ENCODE data around the gene PRSS1.
"Not testable (repeated sequence)": the region's sequence is repeated elsewhere in the genome, so short reads cannot be mapped to it uniquely, and the experiment has no call there.

Gene PRSS1

DNA sequence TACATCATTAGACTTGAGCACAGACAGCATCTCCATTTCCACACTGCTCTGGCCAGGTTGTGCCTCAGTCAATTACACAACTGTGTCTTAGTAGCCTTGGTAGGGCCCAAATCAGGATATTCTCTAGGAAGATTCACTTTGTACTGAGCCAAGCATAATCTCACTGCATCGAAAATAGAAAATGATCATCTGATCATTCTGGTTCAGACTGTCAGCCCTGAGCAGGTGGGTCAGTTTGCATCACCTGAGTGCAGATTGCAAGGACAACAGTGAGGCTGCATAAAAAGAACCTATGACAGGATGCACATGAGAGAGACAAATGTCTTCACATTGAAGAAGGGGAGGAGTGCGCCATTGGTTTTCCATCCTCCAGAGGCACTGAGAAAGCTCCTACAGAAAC is 862 bp upstream of the PRSS1 start:
- DNase-seq (ENCODE audit: low read depth): not testable (repeated sequence)

DNA sequence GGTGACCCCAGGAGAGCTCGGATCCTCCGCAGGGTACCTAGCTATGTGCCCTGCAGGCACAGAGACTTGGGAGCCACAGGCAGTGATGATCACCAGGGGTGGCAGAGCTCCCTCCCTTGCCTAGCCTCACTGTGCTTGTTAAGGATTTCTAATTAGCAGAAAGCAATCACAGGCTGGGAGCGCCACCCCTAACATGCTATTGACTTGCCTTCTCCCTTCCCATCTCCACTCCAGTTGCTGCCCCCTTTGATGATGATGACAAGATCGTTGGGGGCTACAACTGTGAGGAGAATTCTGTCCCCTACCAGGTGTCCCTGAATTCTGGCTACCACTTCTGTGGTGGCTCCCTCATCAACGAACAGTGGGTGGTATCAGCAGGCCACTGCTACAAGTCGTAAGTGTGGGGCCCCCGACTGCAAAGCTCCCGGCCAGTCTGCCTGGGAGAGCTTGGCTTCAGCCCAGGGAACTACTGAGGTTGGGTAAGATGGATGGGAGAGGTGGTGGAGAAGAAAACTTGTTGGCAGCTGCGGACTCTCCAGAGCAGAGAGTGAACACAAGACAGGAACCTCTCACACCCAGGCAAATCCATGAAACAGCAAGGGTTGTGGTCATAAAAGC is 1.2 kb downstream of the PRSS1 start:
- no peak for DNase-seq (ENCODE audit: low read depth)

DNA sequence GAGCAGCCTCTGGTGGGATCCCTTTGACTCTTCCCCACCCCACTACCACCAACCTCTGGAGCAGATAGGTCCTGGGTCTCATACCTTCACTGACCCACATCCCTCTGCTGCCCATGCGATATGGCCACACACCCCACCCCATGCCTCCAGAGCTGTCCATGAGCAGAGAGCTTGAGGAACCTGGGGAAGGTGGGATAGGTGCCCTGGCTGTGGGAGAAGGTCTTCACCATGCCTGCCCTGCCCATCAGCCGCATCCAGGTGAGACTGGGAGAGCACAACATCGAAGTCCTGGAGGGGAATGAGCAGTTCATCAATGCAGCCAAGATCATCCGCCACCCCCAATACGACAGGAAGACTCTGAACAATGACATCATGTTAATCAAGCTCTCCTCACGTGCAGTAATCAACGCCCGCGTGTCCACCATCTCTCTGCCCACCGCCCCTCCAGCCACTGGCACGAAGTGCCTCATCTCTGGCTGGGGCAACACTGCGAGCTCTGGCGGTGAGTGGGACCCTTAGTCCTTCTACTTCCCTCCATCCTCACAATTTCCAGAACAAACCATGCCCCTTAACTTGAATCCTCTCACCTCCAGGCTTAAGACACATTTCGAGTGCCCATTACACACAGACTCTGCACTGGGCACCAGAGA is 2.4 kb downstream of the PRSS1 start:
- DNase-seq (ENCODE audit: low read depth): not testable (repeated sequence)

DNA sequence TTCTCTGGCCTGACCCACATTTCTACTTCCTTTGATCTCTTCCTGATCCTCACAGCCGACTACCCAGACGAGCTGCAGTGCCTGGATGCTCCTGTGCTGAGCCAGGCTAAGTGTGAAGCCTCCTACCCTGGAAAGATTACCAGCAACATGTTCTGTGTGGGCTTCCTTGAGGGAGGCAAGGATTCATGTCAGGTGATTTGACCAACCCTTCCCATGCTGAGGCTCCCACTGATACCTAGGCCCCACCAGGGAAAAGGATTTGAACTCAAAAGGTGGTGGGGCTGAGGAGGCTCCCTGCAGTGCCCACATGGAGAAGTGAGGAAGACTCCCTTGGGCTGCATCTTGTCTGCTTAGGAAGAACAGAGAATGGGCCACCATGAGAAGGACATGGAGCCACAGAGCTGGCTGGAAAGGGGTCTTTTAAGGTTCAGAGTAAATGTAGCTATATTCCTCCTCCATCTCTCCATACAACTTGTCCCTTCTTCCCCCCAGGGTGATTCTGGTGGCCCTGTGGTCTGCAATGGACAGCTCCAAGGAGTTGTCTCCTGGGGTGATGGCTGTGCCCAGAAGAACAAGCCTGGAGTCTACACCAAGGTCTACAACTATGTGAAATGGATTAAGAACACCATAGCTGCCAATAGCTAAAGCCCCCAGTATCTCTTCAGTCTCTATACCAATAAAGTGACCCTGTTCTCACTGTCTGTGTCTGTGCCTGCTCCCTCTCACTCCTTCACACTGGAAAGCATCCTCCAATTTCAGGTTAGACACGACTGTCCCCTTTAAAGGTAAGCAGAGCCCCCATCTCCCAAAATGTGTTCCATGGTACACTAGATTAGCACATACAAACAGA is 3.3 kb downstream of the PRSS1 start:
- no peak for DNase-seq (ENCODE audit: low read depth)

DNA sequence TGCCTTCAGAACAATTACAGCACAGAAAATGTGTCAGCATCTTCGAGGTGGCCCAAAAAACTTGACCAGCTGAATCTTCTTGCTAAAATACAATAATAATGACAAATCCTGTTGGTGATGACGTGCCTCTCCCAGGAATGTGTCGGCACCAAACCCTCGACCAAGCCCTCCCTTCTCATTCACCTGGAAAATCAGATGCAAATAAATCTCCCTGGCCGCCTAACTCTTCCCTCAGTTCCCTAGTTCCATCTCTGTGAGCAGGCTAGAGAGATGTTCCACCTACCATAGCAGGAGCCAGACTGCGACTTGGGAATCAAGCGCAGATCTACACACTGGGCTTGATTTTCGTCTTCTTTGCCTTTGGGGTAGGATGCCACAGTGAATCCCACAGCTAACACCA is 4.1 kb downstream of the PRSS1 start:
- DNase-seq (ENCODE audit: low read depth): no peak

DNA sequence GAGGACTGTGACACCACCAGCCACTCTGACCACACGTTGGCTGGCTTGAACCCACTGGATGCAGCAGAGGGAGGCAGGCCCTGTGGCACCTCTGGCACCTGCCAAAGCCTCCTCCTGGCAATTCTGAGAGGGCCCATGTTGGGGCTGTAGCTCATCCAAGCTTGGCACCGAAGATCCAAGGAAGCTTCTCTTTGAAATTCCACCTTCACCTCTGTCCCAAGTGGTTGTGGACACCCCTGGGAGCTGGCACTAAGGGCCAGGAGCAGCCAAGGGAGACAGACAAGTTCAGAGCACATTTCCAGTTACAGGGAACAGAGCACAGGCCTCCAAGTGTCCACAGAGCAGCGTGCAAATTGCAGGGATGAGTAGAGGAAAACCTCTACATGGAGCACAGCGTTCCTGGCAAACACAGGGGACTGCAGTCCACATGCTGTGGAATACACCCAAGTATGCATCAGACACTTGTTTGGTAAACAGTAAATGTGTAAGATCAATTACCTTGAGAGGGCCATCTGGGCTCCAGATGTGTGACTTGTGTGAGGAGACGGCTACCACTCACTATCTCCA is 4.7 kb downstream of the PRSS1 start:
- not testable (repeated sequence) for DNase-seq (ENCODE audit: low read depth)

DNA sequence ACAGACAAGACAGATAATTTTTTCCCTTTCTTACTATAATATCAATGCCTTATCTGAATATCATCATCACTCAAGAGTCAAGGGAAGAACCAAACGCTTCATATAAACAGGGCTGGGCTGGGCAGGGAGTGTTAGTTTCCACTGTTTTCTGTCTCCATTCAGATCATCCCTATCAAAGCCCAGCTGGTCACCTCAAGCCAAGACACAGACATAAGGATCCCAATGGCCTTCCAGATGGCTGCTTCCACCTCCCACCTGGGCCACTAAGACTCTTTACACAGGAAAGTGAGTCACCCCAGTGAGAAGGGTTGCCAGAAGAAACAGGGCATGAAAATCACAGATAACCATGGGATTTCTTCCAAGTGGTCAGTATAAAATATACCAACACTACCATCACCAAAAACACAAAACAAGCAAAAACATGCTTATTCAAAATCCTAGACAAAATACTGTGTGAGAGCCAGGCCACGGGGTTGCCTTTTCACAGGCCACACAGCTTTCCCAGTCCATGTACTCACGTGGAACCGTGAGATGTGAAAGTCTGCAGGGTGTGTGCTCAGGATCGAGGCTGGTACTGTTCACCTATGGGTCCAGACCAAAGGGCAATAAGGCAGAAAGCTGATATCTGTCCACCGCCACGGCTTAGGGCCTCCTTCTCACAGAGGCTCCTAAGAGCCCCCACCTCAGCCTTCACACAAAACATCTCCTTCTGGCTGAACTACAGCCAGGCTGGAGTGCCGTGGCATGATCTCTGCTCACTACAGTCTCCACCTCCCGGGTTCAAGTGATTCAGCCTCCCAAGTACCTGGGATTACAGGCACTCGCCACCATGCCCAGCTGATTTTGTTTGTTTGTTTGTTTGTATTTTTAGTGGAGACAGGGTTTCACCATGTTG is 5.7 kb downstream of the PRSS1 start:
- no peak for DNase-seq (ENCODE audit: low read depth)

DNA sequence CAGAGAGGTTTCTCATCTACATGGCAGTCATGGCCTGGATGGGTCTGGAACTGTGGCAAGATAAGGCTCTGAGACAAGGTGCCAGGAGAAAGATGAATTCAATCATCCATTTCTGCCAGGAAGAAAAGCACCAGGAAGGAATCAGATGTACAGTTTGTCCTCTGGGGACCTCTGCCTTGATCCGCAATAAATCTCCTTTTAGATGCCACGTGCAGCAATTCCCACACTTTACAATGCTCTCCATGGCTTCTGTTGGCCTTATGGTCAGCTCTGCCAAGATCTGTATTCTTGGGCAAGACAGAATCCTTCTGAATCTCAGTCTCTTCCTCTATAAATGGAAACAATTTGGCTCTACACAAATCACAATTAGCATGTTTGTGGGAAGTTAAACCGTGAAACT is 9.0 kb downstream of the PRSS1 start:
- not testable (repeated sequence) for DNase-seq (ENCODE audit: low read depth)

DNA sequence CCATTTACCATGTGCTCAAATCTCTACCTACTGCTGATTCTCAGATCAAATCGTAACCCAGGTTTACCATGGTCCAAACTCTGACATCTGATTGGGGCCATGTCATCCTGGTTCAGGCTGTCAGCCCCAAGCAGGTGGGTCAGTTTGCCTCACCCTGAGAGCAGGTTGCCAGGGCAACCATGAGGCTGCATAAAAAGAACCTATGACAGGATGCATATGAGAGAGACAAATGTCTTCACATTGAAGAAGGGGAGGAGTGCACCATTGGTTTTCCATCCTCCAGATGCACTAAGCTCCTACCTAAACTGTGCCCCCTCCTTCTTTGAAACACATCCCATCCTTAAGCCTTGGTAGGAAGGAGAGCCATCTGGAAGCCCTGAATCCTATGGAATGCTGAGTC is 10.2 kb downstream of the PRSS1 start:
- DNase-seq (ENCODE audit: low read depth): no peak

DNA sequence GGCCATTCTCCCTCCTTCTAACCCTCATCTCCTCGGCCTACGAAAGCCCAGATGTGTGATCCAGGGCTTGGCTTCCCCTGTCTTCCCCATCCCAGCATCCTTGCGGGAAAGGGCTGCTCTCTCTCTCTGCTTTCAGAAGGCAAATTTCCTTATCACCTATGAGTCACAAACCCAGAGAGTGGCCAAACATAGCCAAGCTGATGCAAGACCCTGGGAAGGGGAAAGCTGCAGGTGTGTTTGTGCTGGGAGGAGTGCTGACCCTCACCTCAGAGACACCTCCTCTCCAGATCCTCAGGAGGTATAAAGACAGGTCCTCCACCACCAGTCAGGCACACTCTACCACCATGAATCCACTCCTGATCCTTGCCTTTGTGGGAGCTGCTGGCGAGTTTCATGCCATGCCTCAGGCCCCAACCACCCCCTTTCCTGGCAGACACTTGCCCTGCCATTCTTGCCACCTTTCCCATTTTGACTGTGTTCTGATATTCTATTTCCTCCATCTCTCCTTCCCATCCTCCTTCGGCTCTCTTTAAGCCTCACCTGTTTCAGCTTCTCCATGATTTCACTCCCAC is 10.9 kb downstream of the PRSS1 start:
- DNase-seq (ENCODE audit: low read depth): no peak

DNA sequence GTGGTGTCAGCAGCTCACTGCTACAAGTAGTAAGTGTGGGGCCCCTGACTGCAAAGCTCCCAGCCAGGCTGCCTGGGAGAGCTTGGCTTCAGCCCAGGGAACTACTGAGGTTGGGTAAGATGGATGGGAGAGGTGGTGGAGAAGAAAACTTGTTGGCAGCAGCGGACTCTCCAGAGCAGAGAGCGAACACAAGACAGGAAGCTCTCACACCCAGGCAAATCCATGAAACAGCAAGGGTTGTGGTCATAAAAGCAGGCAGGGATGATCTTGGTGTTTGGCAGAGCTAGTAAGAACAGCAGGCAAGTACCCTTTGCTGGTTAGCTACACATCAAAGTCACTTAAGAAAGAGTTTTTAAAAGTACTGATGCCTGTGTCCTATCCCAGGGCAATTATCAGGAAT is 12.3 kb downstream of the PRSS1 start:
- DNase-seq (ENCODE audit: low read depth): not testable (repeated sequence)

DNA sequence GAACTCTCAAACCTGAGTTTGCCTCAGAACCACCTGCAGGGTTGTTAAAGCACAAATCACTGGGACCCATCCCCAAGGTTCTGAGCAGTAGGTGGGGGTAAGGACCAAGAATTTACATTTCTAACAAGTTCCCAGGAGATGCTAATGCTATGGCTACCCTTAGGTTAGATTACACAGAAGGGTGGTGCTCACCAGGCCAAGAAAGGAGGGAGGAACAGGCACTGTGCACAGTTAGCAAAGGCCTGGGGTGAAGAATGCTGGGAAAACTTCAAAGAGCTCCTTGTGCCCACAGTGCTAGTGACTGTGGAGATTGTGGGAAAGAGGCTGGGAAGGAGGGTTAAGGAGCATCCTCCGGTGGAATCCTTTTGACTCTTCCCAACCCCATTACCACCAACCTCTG is 12.8 kb downstream of the PRSS1 start:
- DNase-seq (ENCODE audit: low read depth): no peak

DNA sequence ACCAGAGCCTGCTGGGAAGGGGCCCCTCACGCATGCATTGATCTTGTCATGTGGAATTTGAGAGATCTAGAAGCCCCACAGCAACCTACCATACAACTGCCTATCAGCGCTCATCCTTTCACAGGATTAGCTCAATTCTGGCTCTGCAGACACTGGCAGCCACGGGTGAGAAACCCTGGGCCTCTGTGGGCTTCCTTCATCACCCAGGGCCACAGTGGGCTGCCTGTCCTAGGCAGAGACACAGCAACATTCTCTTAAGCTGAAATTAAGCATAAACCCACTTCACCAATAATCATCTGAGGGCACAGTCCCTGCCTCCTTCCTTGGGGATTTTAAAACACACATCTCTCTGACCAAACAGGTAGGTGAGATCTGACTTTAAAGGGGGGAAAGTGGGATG is 18.2 kb downstream of the PRSS1 start:
- DNase-seq (ENCODE audit: low read depth): no peak

DNA sequence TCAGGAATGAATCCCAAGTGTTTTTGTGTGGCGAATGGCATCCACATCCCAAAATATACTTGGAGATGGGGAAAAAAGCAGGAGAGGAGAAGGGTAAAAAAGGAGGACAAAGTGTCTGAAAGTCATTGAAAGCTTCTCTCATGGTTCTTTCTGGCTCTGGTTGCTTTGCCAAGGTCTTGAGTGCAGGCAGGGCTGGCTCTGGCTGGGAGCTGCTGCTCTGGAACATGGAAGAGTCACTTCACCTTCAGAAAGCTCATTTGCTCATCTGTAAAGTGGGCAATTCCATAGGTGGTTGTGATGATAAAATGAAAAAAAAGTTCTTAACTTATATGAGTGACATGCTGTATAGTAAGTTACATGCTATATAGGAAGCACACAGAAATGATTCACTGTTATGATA is 18.6 kb downstream of the PRSS1 start:
- no peak for DNase-seq (ENCODE audit: low read depth)

DNA sequence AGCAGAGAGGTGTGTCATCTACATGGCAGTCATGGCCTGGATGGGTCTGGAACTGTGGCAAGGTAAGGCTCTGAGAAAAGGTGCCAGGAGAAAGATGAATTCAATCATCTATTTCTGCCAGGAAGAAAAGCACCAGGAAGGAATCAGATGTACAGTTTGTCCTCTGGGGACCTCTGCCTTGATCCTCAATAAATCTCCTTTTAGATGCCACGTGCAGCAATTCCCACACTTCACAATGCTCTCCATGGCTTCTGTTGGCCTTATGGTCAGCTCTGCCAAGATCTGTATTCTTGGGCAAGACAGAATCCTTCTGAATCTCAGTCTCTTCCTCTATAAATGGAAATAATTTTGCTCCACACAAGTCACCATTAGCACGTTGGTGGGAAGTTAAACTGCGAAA is 19.6 kb downstream of the PRSS1 start:
- DNase-seq (ENCODE audit: low read depth): not testable (repeated sequence)

DNA sequence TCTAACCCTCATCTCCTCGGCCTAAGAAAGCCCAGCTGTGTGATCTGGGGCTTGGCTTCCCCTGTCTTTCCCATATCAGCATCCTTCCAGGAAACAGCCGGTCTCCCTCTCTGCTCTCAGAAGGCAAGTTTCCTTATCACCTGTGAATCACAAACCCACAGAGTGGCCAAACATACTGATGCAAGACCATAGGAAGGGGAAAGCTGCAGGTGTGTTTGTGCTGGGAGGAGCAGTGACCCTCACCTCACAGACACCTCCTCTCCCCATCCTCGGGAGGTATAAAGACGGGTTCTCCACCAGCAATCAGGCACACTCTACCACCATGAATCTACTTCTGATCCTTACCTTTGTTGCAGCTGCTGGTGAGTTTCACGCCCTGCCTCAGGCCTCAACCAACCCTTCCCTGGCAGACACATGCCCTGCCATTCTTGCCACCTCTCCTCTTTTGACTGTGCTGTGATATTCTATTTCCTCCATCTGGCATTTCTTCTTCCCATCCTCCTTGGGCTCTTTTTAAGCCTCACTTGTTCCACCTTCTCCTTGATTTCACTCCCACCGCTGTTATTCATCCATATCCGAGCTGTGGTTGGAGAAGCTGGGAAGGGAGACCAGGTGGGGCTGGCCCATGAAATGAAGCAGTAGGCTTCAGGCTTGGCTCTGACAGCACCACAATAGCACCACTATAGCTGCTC is 21.5 kb downstream of the PRSS1 start, which contains the start of gene PRSS2:
Gene PRSS2 (plus strand): TSS at position 310 of the 692 bp plus-strand sequence. CDS start 13 bp downstream, at position 323.
- DNase-seq (ENCODE audit: low read depth): no peak

DNA sequence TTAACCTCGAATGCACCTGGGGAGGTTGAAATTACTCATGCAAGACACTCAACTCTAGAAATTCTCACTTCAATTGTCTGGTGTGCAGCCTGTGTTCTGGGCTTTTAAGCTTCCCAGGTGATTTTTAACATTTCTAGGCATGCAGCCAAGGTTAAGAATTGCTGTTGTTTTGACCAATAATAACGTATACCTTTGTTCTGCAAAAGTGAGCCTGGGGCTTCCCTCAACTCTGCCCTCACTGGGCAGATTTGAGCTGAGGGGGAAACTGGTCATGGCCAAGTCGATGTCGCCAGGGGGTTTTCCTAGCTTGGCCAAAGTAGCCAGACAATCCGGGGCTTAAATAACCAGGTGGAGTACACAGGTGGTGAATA is 22.1 kb downstream of the PRSS1 start:
- no peak for DNase-seq (ENCODE audit: low read depth)

DNA sequence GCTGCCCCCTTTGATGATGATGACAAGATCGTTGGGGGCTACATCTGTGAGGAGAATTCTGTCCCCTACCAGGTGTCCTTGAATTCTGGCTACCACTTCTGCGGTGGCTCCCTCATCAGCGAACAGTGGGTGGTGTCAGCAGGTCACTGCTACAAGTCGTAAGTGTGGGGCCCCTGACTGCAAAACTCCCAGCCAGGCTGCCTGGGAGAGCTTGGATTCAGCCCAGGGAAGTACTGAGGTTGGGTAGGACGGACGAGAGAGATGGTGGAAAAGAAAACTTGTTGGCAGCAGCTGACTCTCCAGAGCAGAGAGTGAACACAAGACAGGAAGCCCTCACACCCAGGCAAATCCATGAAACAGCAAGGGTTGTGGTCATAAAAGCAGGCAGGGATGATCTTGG is 22.8 kb downstream of the PRSS1 start:
- DNase-seq (ENCODE audit: low read depth): no peak

DNA sequence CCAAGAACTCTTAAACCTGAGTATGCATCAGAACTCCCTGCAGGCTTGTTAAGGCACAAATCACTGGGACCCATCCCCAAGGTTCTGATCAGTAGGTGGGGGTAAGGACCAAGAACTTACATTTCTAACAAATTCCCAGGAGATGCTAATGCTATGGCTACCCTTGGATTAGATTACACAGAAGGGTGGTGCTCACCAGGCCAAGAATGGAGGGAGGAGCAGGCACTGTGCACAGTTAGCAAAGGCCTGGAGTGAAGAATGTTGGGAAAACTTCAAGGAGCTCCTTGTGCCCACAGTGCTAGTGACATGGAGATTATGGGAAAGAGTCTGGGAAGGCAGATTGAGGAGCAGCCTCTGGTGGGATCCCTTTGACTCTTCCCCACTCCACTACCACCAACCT is 23.4 kb downstream of the PRSS1 start:
- no peak for DNase-seq (ENCODE audit: low read depth)

DNA sequence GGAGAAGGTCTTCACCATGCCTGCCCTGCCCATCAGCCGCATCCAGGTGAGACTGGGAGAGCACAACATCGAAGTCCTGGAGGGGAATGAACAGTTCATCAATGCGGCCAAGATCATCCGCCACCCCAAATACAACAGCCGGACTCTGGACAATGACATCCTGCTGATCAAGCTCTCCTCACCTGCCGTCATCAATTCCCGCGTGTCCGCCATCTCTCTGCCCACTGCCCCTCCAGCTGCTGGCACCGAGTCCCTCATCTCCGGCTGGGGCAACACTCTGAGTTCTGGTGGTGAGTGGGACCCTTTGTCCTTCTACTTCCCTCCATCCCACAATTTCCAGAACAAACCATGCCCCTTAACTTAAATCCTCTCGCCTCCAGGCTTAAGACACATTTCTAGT is 24.0 kb downstream of the PRSS1 start:
- DNase-seq (ENCODE audit: low read depth): no peak

All from activated T-cell treated with anti-CD3 and anti-CD28 coated beads for 24 hours (primary cell).